A673 (cell line): ENCODE data around the gene TUT1.

Source experiments
- EZH2 ChIP-seq: fragments of 200-600 bp; sonication (generic); IDR thresholded peaks from 2 replicates; pipeline ENCODE4 v1.6.1; 2017; ENCODE audit warnings: borderline replicate concordance, low read depth, mild to moderate bottlenecking, mixed read lengths, antibody characterized with exemption, low read length; ENCODE audit not compliant: poor library complexity, severe bottlenecking
- TF ChIP-seq, protein P1 (sequence below): fragments of 300-800, 200-600 bp; sonication (generic); conservative IDR thresholded peaks from 2 replicates; pipeline ENCODE4 v1.5.1; 2017; ENCODE audit warnings: low read depth, mild to moderate bottlenecking, antibody characterized with exemption, low read length, moderate library complexity, mixed read lengths

DNA sequence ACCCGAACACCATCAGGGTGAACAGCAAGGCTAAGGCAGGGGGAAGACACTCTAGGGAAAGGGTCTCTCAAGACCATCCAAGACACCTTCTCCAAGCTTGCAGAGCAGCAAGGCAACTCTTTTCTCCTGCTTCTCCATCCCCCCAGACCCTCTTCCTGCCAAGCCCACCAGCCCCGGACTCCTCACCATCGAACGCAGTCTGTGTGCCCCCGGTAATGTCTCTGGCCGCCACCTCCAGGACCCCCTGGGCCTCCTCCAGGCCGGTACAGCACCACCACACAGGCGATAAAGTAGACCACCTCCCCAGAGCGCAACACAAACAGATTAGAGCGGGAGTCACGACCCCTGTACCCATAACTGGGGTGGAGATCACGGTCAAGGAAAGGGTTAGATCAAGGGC, 17.5 kb upstream of the TUT1 start:
- TF ChIP-seq, protein P1, sequence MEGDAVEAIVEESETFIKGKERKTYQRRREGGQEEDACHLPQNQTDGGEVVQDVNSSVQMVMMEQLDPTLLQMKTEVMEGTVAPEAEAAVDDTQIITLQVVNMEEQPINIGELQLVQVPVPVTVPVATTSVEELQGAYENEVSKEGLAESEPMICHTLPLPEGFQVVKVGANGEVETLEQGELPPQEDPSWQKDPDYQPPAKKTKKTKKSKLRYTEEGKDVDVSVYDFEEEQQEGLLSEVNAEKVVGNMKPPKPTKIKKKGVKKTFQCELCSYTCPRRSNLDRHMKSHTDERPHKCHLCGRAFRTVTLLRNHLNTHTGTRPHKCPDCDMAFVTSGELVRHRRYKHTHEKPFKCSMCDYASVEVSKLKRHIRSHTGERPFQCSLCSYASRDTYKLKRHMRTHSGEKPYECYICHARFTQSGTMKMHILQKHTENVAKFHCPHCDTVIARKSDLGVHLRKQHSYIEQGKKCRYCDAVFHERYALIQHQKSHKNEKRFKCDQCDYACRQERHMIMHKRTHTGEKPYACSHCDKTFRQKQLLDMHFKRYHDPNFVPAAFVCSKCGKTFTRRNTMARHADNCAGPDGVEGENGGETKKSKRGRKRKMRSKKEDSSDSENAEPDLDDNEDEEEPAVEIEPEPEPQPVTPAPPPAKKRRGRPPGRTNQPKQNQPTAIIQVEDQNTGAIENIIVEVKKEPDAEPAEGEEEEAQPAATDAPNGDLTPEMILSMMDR: no peak
- no peak for TF ChIP-seq EZH2
